ENCODE results near the gene MACROD1. TPM values are rescaled to one million over a fixed set of nuclear protein-coding genes. Genes with fewer than 3 reads are reported as not detected.

MACROD1 gene
- total RNA-seq, 2 donors from 2014 or later: 24.7 to 65.4 TPM

DNA sequence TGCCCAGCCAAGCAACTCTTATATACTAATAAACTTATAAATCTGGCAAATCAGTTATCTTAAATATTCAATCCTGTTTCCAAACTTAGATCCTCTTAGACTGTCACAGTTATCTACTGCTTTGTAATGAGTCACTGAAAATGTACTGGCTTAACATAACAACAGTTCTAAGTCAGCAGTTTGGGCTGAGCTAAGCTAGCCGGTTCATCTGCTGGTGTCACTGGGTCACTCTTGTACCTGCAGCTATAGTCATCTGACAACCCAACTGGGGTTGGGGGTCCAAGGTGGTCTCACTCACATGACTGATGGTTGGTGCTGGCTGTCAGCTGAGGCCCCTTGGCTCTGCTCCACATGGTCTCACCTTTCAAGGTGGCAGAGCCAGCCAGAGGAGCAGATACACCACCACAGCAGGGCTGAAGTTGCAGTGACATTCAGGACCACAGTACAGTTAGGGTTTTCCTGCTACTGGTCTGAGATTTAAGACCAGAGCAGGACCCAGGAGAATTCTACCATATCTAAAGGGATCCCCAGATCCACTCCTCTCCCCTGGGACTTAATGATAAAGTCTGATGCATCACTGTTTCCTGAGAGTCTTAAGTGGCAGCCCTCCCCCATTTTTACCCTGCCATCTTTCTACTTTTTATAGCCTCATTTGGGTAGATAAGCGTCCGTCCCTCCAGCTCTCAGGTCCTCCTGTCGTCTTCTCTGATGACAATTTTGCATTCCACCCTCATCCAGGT, 7.9 kb upstream of the MACROD1 start:
- intact Hi-C loops (cut with DNase I): no loop called here
- H3K27me3 ChIP-seq: no peaks in the 10 kb centered on the region
- no peak for DNase-seq
- no peak for ATAC-seq
- 94 to 96% methylated on average over 4 of the region's 4 CpGs for WGBS, 2 donors
- H3K9me3 ChIP-seq: no peaks in the 10 kb centered on the region
- TF ChIP-seq, protein P1, sequence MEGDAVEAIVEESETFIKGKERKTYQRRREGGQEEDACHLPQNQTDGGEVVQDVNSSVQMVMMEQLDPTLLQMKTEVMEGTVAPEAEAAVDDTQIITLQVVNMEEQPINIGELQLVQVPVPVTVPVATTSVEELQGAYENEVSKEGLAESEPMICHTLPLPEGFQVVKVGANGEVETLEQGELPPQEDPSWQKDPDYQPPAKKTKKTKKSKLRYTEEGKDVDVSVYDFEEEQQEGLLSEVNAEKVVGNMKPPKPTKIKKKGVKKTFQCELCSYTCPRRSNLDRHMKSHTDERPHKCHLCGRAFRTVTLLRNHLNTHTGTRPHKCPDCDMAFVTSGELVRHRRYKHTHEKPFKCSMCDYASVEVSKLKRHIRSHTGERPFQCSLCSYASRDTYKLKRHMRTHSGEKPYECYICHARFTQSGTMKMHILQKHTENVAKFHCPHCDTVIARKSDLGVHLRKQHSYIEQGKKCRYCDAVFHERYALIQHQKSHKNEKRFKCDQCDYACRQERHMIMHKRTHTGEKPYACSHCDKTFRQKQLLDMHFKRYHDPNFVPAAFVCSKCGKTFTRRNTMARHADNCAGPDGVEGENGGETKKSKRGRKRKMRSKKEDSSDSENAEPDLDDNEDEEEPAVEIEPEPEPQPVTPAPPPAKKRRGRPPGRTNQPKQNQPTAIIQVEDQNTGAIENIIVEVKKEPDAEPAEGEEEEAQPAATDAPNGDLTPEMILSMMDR (IDR thresholded peaks at IDR 0.05): no peak
- TF ChIP-seq POLR2A (IDR thresholded peaks at IDR 0.05): no peak
- no peaks in the 10 kb centered on the region for H3K36me3 ChIP-seq (replicated peaks in 1 of 2; ENCODE audit: insufficient read depth in 1 of 2, low read depth in 2 of 2)
- no peaks in the 10 kb centered on the region for H3K4me1 ChIP-seq
- H3K27ac ChIP-seq: no peak overlapping the region
- no peak overlapping the region for H3K4me3 ChIP-seq

- ATAC-seq (no peak), DNase-seq (no peak)
- H3K4me3 ChIP-seq: no peak overlapping the region
- H3K36me3 ChIP-seq (replicated peaks in 1 of 2; ENCODE audit: insufficient read depth in 1 of 2, low read depth in 2 of 2): no peaks in the 10 kb centered on the region
- H3K4me1 ChIP-seq: peaks cover 9% of the 10 kb centered on the region
- H3K27me3 ChIP-seq: no peaks in the 10 kb centered on the region
- no peak overlapping the region for H3K27ac ChIP-seq
- WGBS, 2 donors: 89 to 90% methylated on average over 4 of the region's 4 CpGs
- H3K9me3 ChIP-seq: no peaks in the 10 kb centered on the region
- no peak for TF ChIP-seq POLR2A (IDR thresholded peaks at IDR 0.05)
- TF ChIP-seq, protein P1 (IDR thresholded peaks at IDR 0.05): no peak
- intact Hi-C loops (cut with DNase I): no loop called here
Measured at GRCh38 chr11:64170419-64170818, 4.5 kb upstream of the MACROD1 start.

GRCh38 chr11:64165481-64165841, 452 bp downstream of the MACROD1 start:
- ATAC-seq (peak; percentile 10), DNase-seq (peak in 3 of 4 donors; percentile 32 to 47 (median 43))
- intact Hi-C loops (cut with DNase I): no loop called here
- TF ChIP-seq, protein P1 (IDR thresholded peaks at IDR 0.05): no peak
- Histone ChIP-seq H3K27me3 (no peaks in the 10 kb centered on the region), H3K27ac (peak overlapping the region; percentile 75 to 99 (median 96)), H3K4me1 (peaks cover 25% of the 10 kb centered on the region), H3K9me3 (no peaks in the 10 kb centered on the region), H3K4me3 (peak overlapping the region; percentile 76 to 81), H3K36me3 (replicated peaks in 1 of 2; ENCODE audit: insufficient read depth in 1 of 2, low read depth in 2 of 2) (no peaks in the 10 kb centered on the region)
- 0 to 1% methylated on average over 4 to 30 of the region's 32 CpGs for WGBS, 2 donors

- Histone ChIP-seq H3K27ac (peak overlapping the region; percentile 75 to 99 (median 96)), H3K9me3 (no peaks in the 10 kb centered on the region), H3K4me1 (peaks cover 25% of the 10 kb centered on the region), H3K4me3 (peak overlapping the region; percentile 76 to 81), H3K36me3 (replicated peaks in 1 of 2; ENCODE audit: insufficient read depth in 1 of 2, low read depth in 2 of 2) (no peaks in the 10 kb centered on the region), H3K27me3 (no peaks in the 10 kb centered on the region)
- TF ChIP-seq, protein P1 (IDR thresholded peaks at IDR 0.05): no peak
- no peak for TF ChIP-seq POLR2A (IDR thresholded peaks at IDR 0.05)
- ATAC-seq (no peak), DNase-seq (peak; percentile 35 to 61 (median 52))
- intact Hi-C loops (cut with DNase I): no loop called here
- WGBS, 2 donors: 21 to 26% methylated on average over 11 to 20 of the region's 20 CpGs
Measured at GRCh38 chr11:64164392-64165312, 1.3 kb downstream of the MACROD1 start.
